Measurements from ENCODE around the gene ST6GAL1.
"Not testable (repeated sequence)": the region's sequence is repeated elsewhere in the genome, so short reads cannot be mapped to it uniquely, and the experiment has no call there.

The ST6GAL1 gene

DNA sequence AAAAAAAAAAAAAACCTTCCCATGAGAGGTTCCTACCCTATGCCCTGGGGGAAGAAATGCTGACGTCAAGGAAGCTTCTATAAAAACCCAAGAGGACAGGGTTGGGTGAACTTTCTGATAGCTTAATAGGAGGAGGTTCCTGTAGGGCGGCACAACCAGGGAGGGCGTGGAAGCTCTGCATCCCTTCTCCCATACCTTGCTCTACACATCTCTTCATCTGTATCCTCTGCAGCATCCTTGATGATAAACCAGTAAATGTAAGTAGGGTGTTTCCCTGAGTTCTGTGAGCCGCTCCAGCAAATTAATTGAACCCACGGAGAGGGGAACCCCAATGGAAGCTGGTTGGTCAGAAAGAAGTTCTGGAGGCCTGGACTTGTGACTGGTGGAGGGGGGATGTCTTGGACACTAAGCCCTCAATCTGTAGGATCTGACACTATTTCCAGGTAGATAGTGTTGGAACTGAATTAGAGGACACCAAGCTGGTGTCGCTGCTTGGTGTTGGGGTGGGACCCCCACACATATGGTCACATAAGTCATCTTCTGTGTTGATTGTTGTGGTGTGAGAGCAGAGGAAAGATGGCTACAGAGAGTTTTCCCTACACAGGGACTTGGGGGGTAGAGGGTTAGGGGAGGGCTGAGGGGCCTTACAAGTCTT lies 91.5 kb downstream of the ST6GAL1 start:
- no peak overlapping the region for H3K9ac ChIP-seq (ENCODE audit: low read length)
- H3K23ac ChIP-seq (ENCODE audit: low read length): no peak overlapping the region
- no peak overlapping the region for H2BK120ac ChIP-seq (ENCODE audit: insufficient read depth, low read length, poor library complexity)
- H3K14ac ChIP-seq (ENCODE audit: low read length): no peak overlapping the region
- no peak overlapping the region for H3K27ac ChIP-seq (ENCODE audit: low read depth, low read length)
- no peak overlapping the region for H4K8ac ChIP-seq (ENCODE audit: low read depth, low read length)
- H3K36me3 ChIP-seq (ENCODE audit: control insufficient read depth in 1 of 2, insufficient read depth in 2 of 2, low read length in 2 of 2): no peaks in the 10 kb centered on the region
- H2BK12ac ChIP-seq (ENCODE audit: low read length): no peak overlapping the region
- no peak overlapping the region for H3K4me3 ChIP-seq (ENCODE audit: low read depth, low read length)
- WGBS (ENCODE audit: extremely low coverage, insufficient coverage, insufficient read length): no CpG with 5 or more reads among the region's 6 CpGs
- H2BK5ac ChIP-seq (ENCODE audit: low read depth, low read length, poor library complexity): no peak overlapping the region
- no peak overlapping the region for H2AK5ac ChIP-seq (ENCODE audit: low read length)
- no peak overlapping the region for H4K91ac ChIP-seq (ENCODE audit: low read depth, low read length)
- no peaks in the 10 kb centered on the region for H3K27me3 ChIP-seq (ENCODE audit: insufficient read depth, low read length)
- no peaks in the 10 kb centered on the region for H3K79me1 ChIP-seq (ENCODE audit: low read length)
- H3K18ac ChIP-seq (ENCODE audit: low read length): no peak overlapping the region
- no peak overlapping the region for H3K4ac ChIP-seq (ENCODE audit: low read depth, low read length)
- no peaks in the 10 kb centered on the region for H3K79me2 ChIP-seq (ENCODE audit: control insufficient read depth, insufficient read depth, low read length, poor library complexity)
- no peak overlapping the region for H3K4me2 ChIP-seq (ENCODE audit: low read length)
- H2AFZ ChIP-seq (ENCODE audit: insufficient read depth, low read length, poor library complexity): no peak overlapping the region
- H4K12ac ChIP-seq (ENCODE audit: low read depth, low read length): no peak overlapping the region
- H3K4me1 ChIP-seq (ENCODE audit: control insufficient read depth in 1 of 2, insufficient read depth in 2 of 2, low read length in 2 of 2): peaks cover 3% of the 10 kb centered on the region in 2 experiments
- no peak for DNase-seq
- H3K9me3 ChIP-seq (ENCODE audit: insufficient read depth, low read depth, low read length): peaks cover 2% of the 10 kb centered on the region

- no peak overlapping the region for H4K12ac ChIP-seq (ENCODE audit: low read depth, low read length)
- no peaks in the 10 kb centered on the region for H3K27me3 ChIP-seq (ENCODE audit: insufficient read depth, low read length)
- no peak overlapping the region for H3K9ac ChIP-seq (ENCODE audit: low read length)
- H3K14ac ChIP-seq (ENCODE audit: low read length): no peak overlapping the region
- H2BK5ac ChIP-seq (ENCODE audit: low read depth, low read length, poor library complexity): no peak overlapping the region
- no peak overlapping the region for H2BK12ac ChIP-seq (ENCODE audit: low read length)
- DNase-seq: no peak
- no peak overlapping the region for H2BK120ac ChIP-seq (ENCODE audit: insufficient read depth, low read length, poor library complexity)
- no peak overlapping the region for H3K18ac ChIP-seq (ENCODE audit: low read length)
- no peaks in the 10 kb centered on the region for H3K9me3 ChIP-seq (ENCODE audit: insufficient read depth, low read depth, low read length)
- no peak overlapping the region for H3K23ac ChIP-seq (ENCODE audit: low read length)
- no peak overlapping the region for H3K4me2 ChIP-seq (ENCODE audit: low read length)
- no peak overlapping the region for H3K4me3 ChIP-seq (ENCODE audit: low read depth, low read length)
- H2AK5ac ChIP-seq (ENCODE audit: low read length): no peak overlapping the region
- H3K4me1 ChIP-seq (ENCODE audit: control insufficient read depth in 1 of 2, insufficient read depth in 2 of 2, low read length in 2 of 2): peaks cover 3% of the 10 kb centered on the region in 2 experiments
- H3K36me3 ChIP-seq (ENCODE audit: control insufficient read depth in 1 of 2, insufficient read depth in 2 of 2, low read length in 2 of 2): no peaks in the 10 kb centered on the region
- no CpG with 5 or more reads among the region's 3 CpGs for WGBS (ENCODE audit: extremely low coverage, insufficient coverage, insufficient read length)
- no peak overlapping the region for H3K27ac ChIP-seq (ENCODE audit: low read depth, low read length)
- H3K4ac ChIP-seq (ENCODE audit: low read depth, low read length): no peak overlapping the region
- no peaks in the 10 kb centered on the region for H3K79me2 ChIP-seq (ENCODE audit: control insufficient read depth, insufficient read depth, low read length, poor library complexity)
- no peaks in the 10 kb centered on the region for H3K79me1 ChIP-seq (ENCODE audit: low read length)
- H4K8ac ChIP-seq (ENCODE audit: low read depth, low read length): no peak overlapping the region
- H4K91ac ChIP-seq (ENCODE audit: low read depth, low read length): no peak overlapping the region
- no peak overlapping the region for H2AFZ ChIP-seq (ENCODE audit: insufficient read depth, low read length, poor library complexity)
These were observed 92.2 kb downstream of the ST6GAL1 start for GRCh38 chr3:187022403-187023029.

GRCh38 chr3:187023340-187023739 lies 93.0 kb downstream of the ST6GAL1 start:
- not testable (repeated sequence) for H2BK120ac ChIP-seq (ENCODE audit: insufficient read depth, low read length, poor library complexity); H2BK12ac ChIP-seq (ENCODE audit: low read length); H3K9me3 ChIP-seq (ENCODE audit: insufficient read depth, low read depth, low read length); H3K9ac ChIP-seq (ENCODE audit: low read length); H3K4me2 ChIP-seq (ENCODE audit: low read length); H2AFZ ChIP-seq (ENCODE audit: insufficient read depth, low read length, poor library complexity); H3K23ac ChIP-seq (ENCODE audit: low read length); H3K4ac ChIP-seq (ENCODE audit: low read depth, low read length); H3K79me1 ChIP-seq (ENCODE audit: low read length); H3K27me3 ChIP-seq (ENCODE audit: insufficient read depth, low read length); H3K14ac ChIP-seq (ENCODE audit: low read length); H4K8ac ChIP-seq (ENCODE audit: low read depth, low read length); DNase-seq; H3K27ac ChIP-seq (ENCODE audit: low read depth, low read length); H2BK5ac ChIP-seq (ENCODE audit: low read depth, low read length, poor library complexity); H3K79me2 ChIP-seq (ENCODE audit: control insufficient read depth, insufficient read depth, low read length, poor library complexity); H3K4me1 ChIP-seq (ENCODE audit: control insufficient read depth in 1 of 2, insufficient read depth in 2 of 2, low read length in 2 of 2); H2AK5ac ChIP-seq (ENCODE audit: low read length); H4K12ac ChIP-seq (ENCODE audit: low read depth, low read length); H3K18ac ChIP-seq (ENCODE audit: low read length); H4K91ac ChIP-seq (ENCODE audit: low read depth, low read length); H3K4me3 ChIP-seq (ENCODE audit: low read depth, low read length); H3K36me3 ChIP-seq (ENCODE audit: control insufficient read depth in 1 of 2, insufficient read depth in 2 of 2, low read length in 2 of 2)
- WGBS (ENCODE audit: extremely low coverage, insufficient coverage, insufficient read length): no CpG with 5 or more reads among the region's 2 CpGs

- Histone ChIP-seq H4K91ac (ENCODE audit: low read depth, low read length) (no peak overlapping the region), H3K9ac (ENCODE audit: low read length) (no peak overlapping the region)
These were observed 94.4 kb downstream of the ST6GAL1 start for GRCh38 chr3:187024536-187025226.

More at GRCh38 chr3:187024536-187025226, 94.4 kb downstream of the ST6GAL1 start:
- Histone ChIP-seq H2BK12ac (ENCODE audit: low read length) (no peak overlapping the region), H3K9me3 (ENCODE audit: insufficient read depth, low read depth, low read length) (no peaks in the 10 kb centered on the region), H3K4ac (ENCODE audit: low read depth, low read length) (no peak overlapping the region), H3K23ac (ENCODE audit: low read length) (no peak overlapping the region), H3K79me2 (ENCODE audit: control insufficient read depth, insufficient read depth, low read length, poor library complexity) (no peaks in the 10 kb centered on the region), H3K4me2 (ENCODE audit: low read length) (no peak overlapping the region), H3K14ac (ENCODE audit: low read length) (no peak overlapping the region), H2AFZ (ENCODE audit: insufficient read depth, low read length, poor library complexity) (no peak overlapping the region), H4K8ac (ENCODE audit: low read depth, low read length) (no peak overlapping the region), H3K4me1 (ENCODE audit: control insufficient read depth in 1 of 2, insufficient read depth in 2 of 2, low read length in 2 of 2) (peaks cover 3% of the 10 kb centered on the region in 2 experiments), H3K18ac (ENCODE audit: low read length) (no peak overlapping the region), H2BK5ac (ENCODE audit: low read depth, low read length, poor library complexity) (no peak overlapping the region), H3K79me1 (ENCODE audit: low read length) (no peaks in the 10 kb centered on the region), H2AK5ac (ENCODE audit: low read length) (no peak overlapping the region), H3K27me3 (ENCODE audit: insufficient read depth, low read length) (no peaks in the 10 kb centered on the region), H3K4me3 (ENCODE audit: low read depth, low read length) (no peak overlapping the region), H2BK120ac (ENCODE audit: insufficient read depth, low read length, poor library complexity) (no peak overlapping the region), H3K27ac (ENCODE audit: low read depth, low read length) (no peak overlapping the region), H4K12ac (ENCODE audit: low read depth, low read length) (no peak overlapping the region), H3K36me3 (ENCODE audit: control insufficient read depth in 1 of 2, insufficient read depth in 2 of 2, low read length in 2 of 2) (no peaks in the 10 kb centered on the region)
- no CpG with 5 or more reads among the region's 10 CpGs for WGBS (ENCODE audit: extremely low coverage, insufficient coverage, insufficient read length)
- DNase-seq: no peak
